ENCODE results near the gene CMTR1. TPM values are rescaled to one million over a fixed set of nuclear protein-coding genes. Genes with fewer than 3 reads are reported as not detected.

The CMTR1 gene
- total RNA-seq, 1 donor from 2014 or later, result 15.8 TPM

DNA sequence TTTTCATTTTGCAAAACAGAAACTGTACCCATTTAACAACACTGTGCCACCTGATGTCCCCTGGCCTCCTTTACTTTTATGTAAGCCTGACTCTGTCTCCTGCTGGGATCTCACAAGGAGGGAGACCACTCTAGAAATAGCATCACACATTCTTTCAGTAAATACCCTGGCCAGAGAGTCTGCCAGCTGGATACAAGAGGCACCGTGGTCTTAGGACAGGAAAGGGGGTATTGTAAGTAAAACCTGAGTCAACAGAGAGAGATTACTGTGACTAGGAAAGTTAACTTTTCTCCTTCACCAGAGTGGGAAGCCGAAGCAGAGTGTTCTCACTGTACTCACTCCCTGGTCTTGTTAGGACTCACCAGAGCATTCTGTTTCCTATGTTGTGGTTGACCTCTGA, 27.8 kb downstream of the CMTR1 start:
- Histone ChIP-seq H3K27me3 (ENCODE audit: control insufficient read depth, insufficient read depth, low read length) (no peaks in the 10 kb centered on the region), H3K36me3 (ENCODE audit: control insufficient read depth, insufficient read depth, low read length) (peaks cover 13% of the 10 kb centered on the region), H3K4me3 (ENCODE audit: low read depth, low read length) (no peak overlapping the region)
- no peak for DNase-seq (ENCODE audit: low read depth)
- TF ChIP-seq, protein P1, sequence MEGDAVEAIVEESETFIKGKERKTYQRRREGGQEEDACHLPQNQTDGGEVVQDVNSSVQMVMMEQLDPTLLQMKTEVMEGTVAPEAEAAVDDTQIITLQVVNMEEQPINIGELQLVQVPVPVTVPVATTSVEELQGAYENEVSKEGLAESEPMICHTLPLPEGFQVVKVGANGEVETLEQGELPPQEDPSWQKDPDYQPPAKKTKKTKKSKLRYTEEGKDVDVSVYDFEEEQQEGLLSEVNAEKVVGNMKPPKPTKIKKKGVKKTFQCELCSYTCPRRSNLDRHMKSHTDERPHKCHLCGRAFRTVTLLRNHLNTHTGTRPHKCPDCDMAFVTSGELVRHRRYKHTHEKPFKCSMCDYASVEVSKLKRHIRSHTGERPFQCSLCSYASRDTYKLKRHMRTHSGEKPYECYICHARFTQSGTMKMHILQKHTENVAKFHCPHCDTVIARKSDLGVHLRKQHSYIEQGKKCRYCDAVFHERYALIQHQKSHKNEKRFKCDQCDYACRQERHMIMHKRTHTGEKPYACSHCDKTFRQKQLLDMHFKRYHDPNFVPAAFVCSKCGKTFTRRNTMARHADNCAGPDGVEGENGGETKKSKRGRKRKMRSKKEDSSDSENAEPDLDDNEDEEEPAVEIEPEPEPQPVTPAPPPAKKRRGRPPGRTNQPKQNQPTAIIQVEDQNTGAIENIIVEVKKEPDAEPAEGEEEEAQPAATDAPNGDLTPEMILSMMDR (IDR thresholded peaks at IDR 0.05; ENCODE audit: insufficient read depth, low read length, severe bottlenecking), result no peak
- no peak for FAIRE-seq

DNA sequence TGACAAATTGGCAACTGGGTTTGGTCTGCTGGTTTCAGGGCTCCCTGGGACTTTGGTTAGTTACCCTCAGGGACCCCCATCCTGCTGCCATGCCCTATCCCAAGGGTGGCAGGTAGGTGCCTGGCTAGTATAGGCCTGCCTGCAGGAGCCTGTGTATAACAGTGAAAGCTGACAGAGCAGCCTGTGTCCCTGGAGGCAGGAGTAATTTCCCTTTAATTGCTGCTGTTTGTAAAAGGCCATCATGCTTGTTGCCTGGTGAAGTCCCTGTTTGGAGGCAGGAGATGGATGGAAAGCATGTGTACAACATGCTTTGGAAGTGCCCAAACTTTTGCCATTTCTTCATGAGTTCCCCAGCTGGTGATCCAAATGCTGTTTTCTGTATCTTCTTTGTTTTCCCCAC, 30.1 kb downstream of the CMTR1 start:
- no peaks in the 10 kb centered on the region for H3K27me3 ChIP-seq (ENCODE audit: control insufficient read depth, insufficient read depth, low read length)
- FAIRE-seq (no peak), DNase-seq (ENCODE audit: low read depth) (no peak)
- TF ChIP-seq, protein P1 (IDR thresholded peaks at IDR 0.05; ENCODE audit: insufficient read depth, low read length, severe bottlenecking), result no peak
- H3K4me3 ChIP-seq (ENCODE audit: low read depth, low read length), result no peak overlapping the region
- H3K36me3 ChIP-seq (ENCODE audit: control insufficient read depth, insufficient read depth, low read length), result peaks cover 13% of the 10 kb centered on the region

DNA sequence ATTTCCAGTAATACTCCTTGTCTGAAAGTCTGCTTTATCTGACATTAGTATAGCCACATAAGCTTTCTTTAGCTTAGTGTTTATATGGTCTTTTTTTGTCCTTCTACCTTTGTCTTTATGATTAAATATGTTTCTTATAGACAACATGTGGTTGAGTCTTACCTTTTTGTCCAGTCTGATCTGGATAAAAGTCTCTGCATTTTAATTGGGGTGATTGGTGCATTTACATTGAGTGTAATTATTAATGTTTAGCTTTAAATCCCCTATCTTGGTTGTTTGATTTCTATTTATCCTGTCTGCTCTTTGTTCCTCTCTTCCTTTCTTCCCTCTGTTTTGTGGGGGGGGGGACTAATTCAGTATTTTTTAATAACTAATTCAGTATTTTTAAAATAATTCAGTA, 34.7 kb downstream of the CMTR1 start:
- no peaks in the 10 kb centered on the region for H3K27me3 ChIP-seq (ENCODE audit: control insufficient read depth, insufficient read depth, low read length)
- H3K4me3 ChIP-seq (ENCODE audit: low read depth, low read length), result no peak overlapping the region
- peaks cover 4% of the 10 kb centered on the region for H3K36me3 ChIP-seq (ENCODE audit: control insufficient read depth, insufficient read depth, low read length)
- DNase-seq (ENCODE audit: low read depth) (no peak), FAIRE-seq (no peak)
- TF ChIP-seq, protein P1 (IDR thresholded peaks at IDR 0.05; ENCODE audit: insufficient read depth, low read length, severe bottlenecking), result no peak

DNA sequence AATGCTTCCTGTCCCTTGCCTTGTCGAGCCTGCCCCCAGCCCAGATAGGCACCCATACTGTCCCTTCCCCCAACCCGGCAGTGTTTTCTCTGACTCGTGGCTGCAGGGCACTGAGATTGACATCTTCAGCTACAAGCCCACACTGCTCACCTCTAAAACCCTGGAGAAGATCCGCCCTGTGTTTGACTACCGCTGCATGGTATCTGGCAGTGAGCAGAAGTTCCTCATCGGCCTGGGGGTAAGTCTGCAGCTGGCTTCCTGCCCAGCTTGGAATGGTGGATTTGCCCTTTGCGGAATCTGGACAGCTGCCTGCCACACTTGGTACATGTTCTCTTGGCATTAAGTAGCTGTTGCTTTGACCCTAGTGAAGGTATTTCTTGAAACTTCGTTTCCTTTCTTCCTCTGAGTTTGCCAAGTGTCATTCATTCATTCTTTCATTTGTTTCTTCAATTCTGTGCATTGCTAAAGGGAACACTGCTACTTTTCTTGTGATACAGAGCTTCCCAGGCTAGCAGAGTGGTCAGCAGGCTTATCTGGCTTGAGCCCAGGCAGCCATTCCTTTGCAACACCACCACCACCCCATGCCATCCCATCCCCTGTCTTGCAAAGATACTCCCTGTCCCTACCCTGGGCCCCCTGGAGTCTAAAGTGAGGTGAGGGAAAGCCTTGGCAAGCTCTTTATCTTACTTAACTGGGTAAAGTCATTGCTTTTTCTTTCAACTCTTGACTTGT, 40.5 kb downstream of the CMTR1 start:
- TF ChIP-seq, protein P1 (IDR thresholded peaks at IDR 0.05; ENCODE audit: insufficient read depth, low read length, severe bottlenecking), result no peak
- DNase-seq (ENCODE audit: low read depth) (peak; percentile 70), FAIRE-seq (peak; percentile 93)
- H3K27me3 ChIP-seq (ENCODE audit: control insufficient read depth, insufficient read depth, low read length), result no peaks in the 10 kb centered on the region
- H3K36me3 ChIP-seq (ENCODE audit: control insufficient read depth, insufficient read depth, low read length), result peaks cover 18% of the 10 kb centered on the region
- no peak overlapping the region for H3K4me3 ChIP-seq (ENCODE audit: low read depth, low read length)

DNA sequence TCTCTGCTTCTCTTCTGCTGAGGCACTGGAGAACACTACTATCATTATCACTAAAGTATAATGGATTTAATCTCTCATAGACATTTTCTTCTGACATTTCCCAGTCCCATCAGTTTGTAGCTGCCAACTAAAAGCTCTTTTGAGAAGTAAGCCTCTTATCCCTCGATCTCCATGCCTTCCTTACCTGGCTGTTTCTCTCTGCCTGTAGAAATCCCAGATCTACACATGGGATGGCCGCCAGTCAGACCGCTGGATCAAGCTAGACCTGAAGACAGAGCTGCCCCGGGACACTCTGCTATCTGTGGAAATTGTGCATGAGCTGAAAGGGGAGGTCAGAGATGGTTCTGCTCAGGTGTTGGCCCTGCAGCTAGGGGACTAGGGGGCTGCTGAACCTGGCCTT, 41.3 kb downstream of the CMTR1 start:
- H3K4me3 ChIP-seq (ENCODE audit: low read depth, low read length), result no peak overlapping the region
- no peaks in the 10 kb centered on the region for H3K27me3 ChIP-seq (ENCODE audit: control insufficient read depth, insufficient read depth, low read length)
- TF ChIP-seq, protein P1 (IDR thresholded peaks at IDR 0.05; ENCODE audit: insufficient read depth, low read length, severe bottlenecking), result no peak
- FAIRE-seq, result no peak
- H3K36me3 ChIP-seq (ENCODE audit: control insufficient read depth, insufficient read depth, low read length), result peaks cover 24% of the 10 kb centered on the region
- DNase-seq (ENCODE audit: low read depth), result no peak

DNA sequence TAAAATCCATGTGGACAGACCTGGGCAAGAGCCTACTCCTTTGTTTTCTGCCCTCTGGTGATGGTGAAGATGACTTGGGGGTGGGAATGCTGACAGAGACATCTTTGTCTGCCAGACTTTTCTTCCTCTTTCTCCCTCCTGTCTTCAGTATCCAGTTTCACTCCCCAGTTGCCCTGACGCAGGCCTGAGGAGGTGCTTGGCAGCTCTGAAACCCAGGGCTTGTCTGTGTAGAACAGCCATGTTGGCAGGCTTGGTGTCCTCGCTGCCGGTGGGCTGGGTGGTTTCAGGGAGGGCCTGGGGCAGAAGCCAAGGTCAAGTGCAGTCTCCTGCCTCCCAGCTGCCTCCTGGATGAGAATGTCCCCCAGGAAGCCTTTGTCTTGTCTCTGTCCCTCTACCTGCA, 44.2 kb downstream of the CMTR1 start:
- DNase-seq (ENCODE audit: low read depth) (no peak), FAIRE-seq (no peak)
- H3K36me3 ChIP-seq (ENCODE audit: control insufficient read depth, insufficient read depth, low read length), result peaks cover 34% of the 10 kb centered on the region
- H3K27me3 ChIP-seq (ENCODE audit: control insufficient read depth, insufficient read depth, low read length), result no peaks in the 10 kb centered on the region
- H3K4me3 ChIP-seq (ENCODE audit: low read depth, low read length), result no peak overlapping the region
- TF ChIP-seq, protein P1 (IDR thresholded peaks at IDR 0.05; ENCODE audit: insufficient read depth, low read length, severe bottlenecking), result no peak

Data from bronchial epithelial cell (primary cell).